ENCODE data around the gene DPP8.
A peak's percentile ranks its signal among the peaks of the same experiment; 100 is the strongest.
"Not testable (repeated sequence)": the region's sequence is repeated elsewhere in the genome, so short reads cannot be mapped to it uniquely, and the experiment has no call there.

DPP8 gene

GRCh38 chr15:65516997-65517865 lies at the start of gene DPP8:
Gene DPP8 (minus strand): TSS chr15:65517689. CDS start chr15:65512553, 5,136 bp downstream.
- DNase-seq (ENCODE audit: low read depth): peak; percentile 94

GRCh38 chr15:65561934-65562333 lies 44.4 kb upstream of the DPP8 start:
- DNase-seq (ENCODE audit: low read depth): no peak

- DNase-seq (ENCODE audit: low read depth): no peak
Observed at GRCh38 chr15:65559941-65560340, 42.5 kb upstream of the DPP8 start.

- no peak for DNase-seq (ENCODE audit: low read depth)
Observed at GRCh38 chr15:65558997-65559760, 41.7 kb upstream of the DPP8 start.

- peak; percentile 59 for DNase-seq (ENCODE audit: low read depth)
Observed at GRCh38 chr15:65558336-65558735, 40.8 kb upstream of the DPP8 start.

GRCh38 chr15:65556622-65557021 lies 39.1 kb upstream of the DPP8 start:
- no peak for DNase-seq (ENCODE audit: low read depth)

GRCh38 chr15:65553691-65554090 lies 36.2 kb upstream of the DPP8 start:
- no peak for DNase-seq (ENCODE audit: low read depth)

GRCh38 chr15:65552851-65553250 lies 35.4 kb upstream of the DPP8 start:
- not testable (repeated sequence) for DNase-seq (ENCODE audit: low read depth)

- no peak for DNase-seq (ENCODE audit: low read depth)
Observed at GRCh38 chr15:65551183-65551582, 33.7 kb upstream of the DPP8 start.

GRCh38 chr15:65550681-65551098 lies 33.2 kb upstream of the DPP8 start:
- DNase-seq (ENCODE audit: low read depth): no peak

GRCh38 chr15:65549288-65549687 lies 31.8 kb upstream of the DPP8 start:
- DNase-seq (ENCODE audit: low read depth): not testable (repeated sequence)

GRCh38 chr15:65547841-65548240 lies 30.4 kb upstream of the DPP8 start:
- no peak for DNase-seq (ENCODE audit: low read depth)

- DNase-seq (ENCODE audit: low read depth): no peak
Observed at GRCh38 chr15:65541231-65541820, 23.8 kb upstream of the DPP8 start.

GRCh38 chr15:65540314-65540713 lies 22.8 kb upstream of the DPP8 start:
- DNase-seq (ENCODE audit: low read depth): no peak

- DNase-seq (ENCODE audit: low read depth): peak; percentile 59
Observed at GRCh38 chr15:65535192-65535591, 17.7 kb upstream of the DPP8 start.

GRCh38 chr15:65533057-65533756 lies 15.7 kb upstream of the DPP8 start:
- peak; percentile 23 for DNase-seq (ENCODE audit: low read depth)

- DNase-seq (ENCODE audit: low read depth): peak; percentile 80
Observed at GRCh38 chr15:65532738-65533051, 15.2 kb upstream of the DPP8 start.

- DNase-seq (ENCODE audit: low read depth): peak; percentile 84
Observed at GRCh38 chr15:65530318-65531111, 13.0 kb upstream of the DPP8 start, which contains the start of gene HACD3. Gene HACD3 (plus strand): TSS chr15:65530463. CDS start chr15:65530632, 169 bp downstream.

- no peak for DNase-seq (ENCODE audit: low read depth)
Observed at GRCh38 chr15:65529762-65530317, 12.4 kb upstream of the DPP8 start.

- DNase-seq (ENCODE audit: low read depth): no peak
Observed at GRCh38 chr15:65528461-65529060, 11.1 kb upstream of the DPP8 start.

- DNase-seq (ENCODE audit: low read depth): peak; percentile 57
Observed at GRCh38 chr15:65525622-65526021, 8.1 kb upstream of the DPP8 start.

Data from ELR (cell line).